Gastroesophageal sphincter (tissue), 4 donors: ENCODE measurements around the gene TRPM5. TPM values are rescaled to one million over a fixed set of nuclear protein-coding genes. Genes with fewer than 3 reads are reported as not detected.

Experiments
- ATAC-seq: fragments of 150-250 bp; one replicate; pipeline ENCODE4 v1.9.1; 2016; ENCODE audit warnings: mild to moderate bottlenecking, moderate library complexity
- H3K27ac ChIP-seq, 4 donors: fragments of 200-600 bp; sonication (generic) in 3 of 4; 1 replicate in 3 of 4; 2 replicates in 1 of 4; pipeline ENCODE4 v1.5.1; 2016 to 2019
- H3K27me3 ChIP-seq: fragments of 200-600 bp; sonication (generic); one replicate; pipeline ENCODE4 v1.5.1; 2019
- H3K36me3 ChIP-seq, 2 donors: fragments of 200-600 bp; sonication (generic); one replicate each; pipeline ENCODE4 v1.5.1; 2019; ENCODE audit warnings: control low read depth in 1 of 2
- H3K4me1 ChIP-seq, 3 donors: fragments of 200-600 bp; sonication (generic); 1 replicate in 2 of 3; 2 replicates in 1 of 3; pipeline ENCODE4 v1.5.1; 2016 to 2019; ENCODE audit warnings: control low read depth in 2 of 3
- H3K4me3 ChIP-seq, 2 donors: fragments of 200-600 bp; sonication (generic); one replicate each; pipeline ENCODE4 v1.5.1; 2019; ENCODE audit warnings: mild to moderate bottlenecking in 1 of 2, moderate library complexity in 1 of 2
- H3K9me3 ChIP-seq, 3 donors: fragments of 200-600 bp; sonication (generic); one replicate each; pipeline ENCODE4 v1.5.1; 2017 to 2019; ENCODE audit warnings: control low read depth in 2 of 3
- EP300 ChIP-seq: sonication (generic); formaldehyde crosslinking; IDR thresholded peaks from one replicate; pipeline ENCODE4 v1.6.1; 2017; ENCODE audit warnings: antibody characterized with exemption, mild to moderate bottlenecking
- POLR2A ChIP-seq, 2 donors: fragments of 450-650 bp; IDR thresholded peaks; one replicate each; pipeline ENCODE4 v1.6.1; 2017; ENCODE audit warnings: antibody characterized with exemption in 2 of 2, mild to moderate bottlenecking in 2 of 2, moderate library complexity in 1 of 2
- POLR2AphosphoS5 ChIP-seq: sonication (generic); formaldehyde crosslinking; IDR thresholded peaks from one replicate; pipeline ENCODE4 v1.6.1; 2017; ENCODE audit warnings: antibody characterized with exemption
- WGBS, 2 donors: methylation state at CpG; one replicate each; pipeline ENCODE4 v1.1.5; 2018; ENCODE audit warnings: low coverage in 1 of 2; 5-methylcytosine and 5-hydroxymethylcytosine counted together
- total RNA-seq, 4 donors: library from RNA; depleted of rRNA; stranded (reverse); fragments of >200 nt; gene quantifications; one replicate each; pipeline ENCODE4 v1.1.0, GENCODE V29; 2016
- TF ChIP-seq, protein P1 (sequence below), 4 experiments: fragments of 200-600 bp in 2 of 4; fragments of 450-650 bp in 2 of 4; sonication (generic) in 1 of 4; IDR thresholded peaks; one replicate each; pipeline ENCODE4 v1.5.1; 2017 to 2019; ENCODE audit warnings: antibody characterized with exemption in 4 of 4, mild to moderate bottlenecking in 2 of 4, moderate library complexity in 2 of 4

Gene TRPM5
- total RNA-seq, 4 donors from 2014 or later: not detected

DNA sequence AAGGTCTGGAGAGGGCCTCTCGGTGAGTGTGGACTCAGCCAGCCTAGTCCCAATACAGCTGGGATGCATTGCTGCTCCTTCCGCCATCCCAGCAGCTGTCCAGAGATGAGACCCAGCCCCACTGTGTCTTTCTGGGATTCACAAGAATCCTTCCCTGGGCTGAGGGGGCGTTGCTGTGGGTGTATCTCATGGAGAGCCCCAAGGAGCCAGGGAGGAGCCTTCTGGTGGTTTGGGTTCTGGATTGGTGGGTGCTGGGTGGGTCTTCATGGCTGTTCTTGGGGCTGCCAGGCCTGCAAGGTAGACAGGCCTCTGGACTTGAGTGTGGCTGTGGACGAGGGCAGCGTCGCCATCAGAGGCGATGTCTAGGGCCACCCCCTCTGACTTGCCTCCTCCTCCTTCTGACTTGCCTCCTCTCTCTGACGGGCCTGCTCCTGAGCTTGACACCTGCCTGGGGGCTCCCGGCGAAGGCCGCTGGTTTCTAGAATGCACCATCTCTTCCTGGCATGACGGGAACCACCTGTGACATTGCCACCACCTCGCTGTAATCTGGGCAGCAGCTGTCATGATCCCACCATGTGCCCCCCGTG, 17.7 kb upstream of the TRPM5 start:
- Histone ChIP-seq H3K27me3 (peaks cover 14% of the 10 kb centered on the region), H3K9me3 (no peaks in the 10 kb centered on the region), H3K36me3 (no peaks in the 10 kb centered on the region), H3K4me1 (no peaks in the 10 kb centered on the region), H3K4me3 (no peak overlapping the region), H3K27ac (no peak overlapping the region)
- TF ChIP-seq EP300 (no peak), POLR2AphosphoS5 (no peak), POLR2A (IDR thresholded peaks at IDR 0.05) (no peak)
- TF ChIP-seq, protein P1, sequence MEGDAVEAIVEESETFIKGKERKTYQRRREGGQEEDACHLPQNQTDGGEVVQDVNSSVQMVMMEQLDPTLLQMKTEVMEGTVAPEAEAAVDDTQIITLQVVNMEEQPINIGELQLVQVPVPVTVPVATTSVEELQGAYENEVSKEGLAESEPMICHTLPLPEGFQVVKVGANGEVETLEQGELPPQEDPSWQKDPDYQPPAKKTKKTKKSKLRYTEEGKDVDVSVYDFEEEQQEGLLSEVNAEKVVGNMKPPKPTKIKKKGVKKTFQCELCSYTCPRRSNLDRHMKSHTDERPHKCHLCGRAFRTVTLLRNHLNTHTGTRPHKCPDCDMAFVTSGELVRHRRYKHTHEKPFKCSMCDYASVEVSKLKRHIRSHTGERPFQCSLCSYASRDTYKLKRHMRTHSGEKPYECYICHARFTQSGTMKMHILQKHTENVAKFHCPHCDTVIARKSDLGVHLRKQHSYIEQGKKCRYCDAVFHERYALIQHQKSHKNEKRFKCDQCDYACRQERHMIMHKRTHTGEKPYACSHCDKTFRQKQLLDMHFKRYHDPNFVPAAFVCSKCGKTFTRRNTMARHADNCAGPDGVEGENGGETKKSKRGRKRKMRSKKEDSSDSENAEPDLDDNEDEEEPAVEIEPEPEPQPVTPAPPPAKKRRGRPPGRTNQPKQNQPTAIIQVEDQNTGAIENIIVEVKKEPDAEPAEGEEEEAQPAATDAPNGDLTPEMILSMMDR (IDR thresholded peaks at IDR 0.05): no peak
- 100% methylated on average over 5 of the region's 14 CpGs; no CpG with 5 or more reads in 1 of the 2 donors for WGBS, 2 donors
- ATAC-seq: no peak

DNA sequence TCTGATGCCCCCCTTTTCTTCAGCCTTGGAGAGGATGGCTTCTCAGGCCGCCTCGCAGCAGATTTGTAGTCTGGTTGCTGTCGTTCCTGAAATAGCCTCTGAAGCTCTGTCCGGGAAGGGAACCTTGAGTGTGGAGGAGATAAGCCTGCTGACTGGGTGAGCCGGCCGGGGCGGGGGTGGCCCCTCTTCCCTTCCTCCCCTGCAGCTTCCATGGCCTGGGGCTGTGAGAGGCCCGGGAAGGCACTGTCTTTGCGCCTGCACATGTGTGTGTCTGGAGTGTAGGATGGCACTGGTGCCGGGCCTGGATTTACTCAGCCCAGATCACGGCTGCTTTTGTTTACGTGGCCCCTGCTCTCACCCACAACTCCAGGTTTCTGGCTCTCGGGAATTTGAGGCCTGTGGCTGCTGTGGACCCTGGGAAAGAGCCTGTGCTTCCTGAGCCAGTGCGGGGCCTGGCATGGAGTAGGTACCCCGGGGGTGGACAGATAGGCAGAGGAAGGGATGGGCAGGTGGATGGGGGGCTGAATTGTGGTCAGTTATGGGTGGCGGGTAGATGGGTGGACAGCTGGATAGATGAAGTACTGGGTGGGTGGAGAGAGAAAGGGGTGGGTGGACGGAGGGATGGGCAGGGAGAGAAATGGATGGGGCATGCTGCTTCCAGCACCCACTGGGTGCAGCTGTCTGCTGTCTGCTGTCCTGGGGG, 17.1 kb upstream of the TRPM5 start:
- Histone ChIP-seq H3K27ac (no peak overlapping the region), H3K4me3 (no peak overlapping the region), H3K4me1 (no peaks in the 10 kb centered on the region), H3K36me3 (no peaks in the 10 kb centered on the region), H3K9me3 (no peaks in the 10 kb centered on the region), H3K27me3 (peaks cover 11% of the 10 kb centered on the region)
- TF ChIP-seq, protein P1 (IDR thresholded peaks at IDR 0.05): no peak
- no peak for TF ChIP-seq POLR2AphosphoS5
- no peak for TF ChIP-seq EP300
- TF ChIP-seq POLR2A (IDR thresholded peaks at IDR 0.05): no peak
- ATAC-seq: no peak
- 47% methylated on average over 5 of the region's 17 CpGs; no CpG with 5 or more reads in 1 of the 2 donors for WGBS, 2 donors

DNA sequence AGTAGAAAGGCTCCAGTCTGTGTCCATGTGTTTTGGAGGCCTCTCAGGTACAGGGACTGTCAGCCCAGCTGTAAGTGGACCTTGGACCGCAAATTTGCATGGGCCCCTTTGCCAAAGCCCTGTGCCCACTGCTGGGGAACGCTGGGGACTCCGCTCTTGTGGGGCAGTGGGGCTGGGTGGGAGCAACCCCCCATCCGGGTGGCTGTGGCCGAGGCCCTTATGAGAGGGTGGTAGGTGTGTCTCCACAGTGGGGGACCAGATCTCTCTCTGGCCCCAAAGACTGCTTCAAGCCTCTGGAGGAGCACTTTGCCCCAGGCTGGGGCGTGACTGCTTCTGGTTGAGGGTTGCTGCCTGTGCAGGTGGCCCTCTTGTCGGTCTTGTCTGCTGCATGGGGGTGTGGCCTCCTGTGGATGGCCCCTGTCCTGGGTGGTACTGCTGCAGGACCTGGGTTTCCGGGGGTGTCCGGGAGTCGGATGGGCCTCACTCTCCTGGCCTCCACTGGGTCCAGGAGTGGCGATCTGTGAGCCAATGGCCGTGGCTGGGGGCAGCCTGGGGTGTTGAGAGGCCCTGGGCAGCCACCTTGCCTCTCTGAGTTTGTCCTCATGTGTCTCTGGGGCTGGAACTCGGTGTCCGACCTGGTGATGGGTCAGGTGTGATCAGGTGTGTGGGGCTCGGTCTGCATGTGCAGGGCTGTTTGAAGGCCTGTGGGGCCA, 16.4 kb upstream of the TRPM5 start:
- Histone ChIP-seq H3K9me3 (no peaks in the 10 kb centered on the region), H3K4me3 (no peak overlapping the region), H3K4me1 (no peaks in the 10 kb centered on the region), H3K36me3 (no peaks in the 10 kb centered on the region), H3K27me3 (peaks cover 4% of the 10 kb centered on the region), H3K27ac (no peak overlapping the region)
- ATAC-seq: no peak
- no CpG with 5 or more reads among the region's 15 CpGs for WGBS, 2 donors
- TF ChIP-seq POLR2A (IDR thresholded peaks at IDR 0.05) (no peak), POLR2AphosphoS5 (no peak), EP300 (no peak)
- TF ChIP-seq, protein P1 (IDR thresholded peaks at IDR 0.05): no peak

DNA sequence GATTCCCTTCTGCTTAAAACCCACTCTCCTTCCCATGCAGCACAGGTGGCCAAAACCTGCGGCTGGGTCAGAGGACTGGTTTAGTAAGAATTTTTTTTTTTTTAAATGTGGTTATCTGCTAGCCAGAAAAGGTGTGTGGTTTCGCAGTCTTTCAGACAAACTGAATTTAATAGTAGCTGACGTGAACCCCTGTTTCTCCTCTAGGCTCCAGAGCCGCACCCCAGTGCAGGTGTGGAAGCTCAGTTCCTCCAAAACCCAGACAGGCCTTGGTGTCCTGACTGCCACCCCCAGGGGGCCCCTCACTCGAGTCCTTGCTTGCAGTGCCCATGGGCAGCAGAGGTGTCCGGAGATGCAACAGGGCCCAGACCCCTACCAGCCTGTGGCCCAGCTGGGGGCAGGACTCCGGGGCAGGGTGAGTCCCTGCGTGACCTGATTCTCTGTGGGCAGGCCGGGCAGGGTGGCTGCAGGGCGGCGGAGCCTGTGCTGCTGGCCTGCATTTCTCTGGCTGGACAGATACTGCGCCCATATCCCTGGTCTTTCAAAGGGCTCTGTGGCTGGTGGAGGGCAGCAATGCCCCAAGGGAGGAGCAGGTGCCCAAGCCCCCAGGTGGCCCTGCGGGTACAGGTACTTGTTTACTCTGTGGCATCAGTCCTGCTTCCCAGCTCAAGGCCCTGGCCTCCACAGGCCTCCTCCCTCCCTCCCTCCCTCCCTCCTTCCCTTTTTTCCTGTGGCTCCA, 15.7 kb upstream of the TRPM5 start:
- Histone ChIP-seq H3K9me3 (no peaks in the 10 kb centered on the region), H3K4me3 (no peak overlapping the region), H3K27ac (no peak overlapping the region), H3K4me1 (no peaks in the 10 kb centered on the region), H3K36me3 (no peaks in the 10 kb centered on the region), H3K27me3 (no peaks in the 10 kb centered on the region)
- no peak for ATAC-seq
- TF ChIP-seq EP300 (no peak), POLR2AphosphoS5 (no peak), POLR2A (IDR thresholded peaks at IDR 0.05) (no peak)
- TF ChIP-seq, protein P1 (IDR thresholded peaks at IDR 0.05): no peak
- 100% methylated on average over 1 to 3 of the region's 13 CpGs for WGBS, 2 donors
